GM19455 (cell line): ENCODE results near the gene BRSK2.
"Not testable (repeated sequence)": the region's sequence is repeated elsewhere in the genome, so short reads cannot be mapped to it uniquely, and the experiment has no call there.

Experiments
- ATAC-seq: cut with Tn5 transposase; IDR thresholded peaks from one replicate; pipeline ENCODE4 v1.9.1; 2021; ENCODE audit not compliant: unreplicated experiment

BRSK2 gene

GRCh38 chr11:1389932-1390568, at the start of gene BRSK2:
Gene BRSK2, plus strand, starts transcription at chr11:1389934. Its CDS starts 351 bp downstream, at chr11:1390285.
- ATAC-seq = no peak

- ATAC-seq = no peak
Measured at GRCh38 chr11:1340111-1340510, 49.6 kb upstream of the BRSK2 start.

- not testable (repeated sequence) for ATAC-seq
Measured at GRCh38 chr11:1341226-1341625, 48.5 kb upstream of the BRSK2 start.

- no peak for ATAC-seq
Measured at GRCh38 chr11:1341928-1342524, 47.7 kb upstream of the BRSK2 start.

GRCh38 chr11:1342946-1343345, 46.8 kb upstream of the BRSK2 start:
- ATAC-seq = no peak

- no peak for ATAC-seq
Measured at GRCh38 chr11:1343391-1344055, 46.2 kb upstream of the BRSK2 start.

GRCh38 chr11:1344056-1344635, 45.6 kb upstream of the BRSK2 start:
- ATAC-seq = no peak

- no peak for ATAC-seq
Measured at GRCh38 chr11:1345737-1346513, 43.8 kb upstream of the BRSK2 start.

- no peak for ATAC-seq
Measured at GRCh38 chr11:1346669-1347390, 42.9 kb upstream of the BRSK2 start.

GRCh38 chr11:1347411-1347999, 42.2 kb upstream of the BRSK2 start:
- not testable (repeated sequence) for ATAC-seq

- no peak for ATAC-seq
Measured at GRCh38 chr11:1348146-1348795, 41.5 kb upstream of the BRSK2 start.

- no peak for ATAC-seq
Measured at GRCh38 chr11:1348796-1349326, 40.9 kb upstream of the BRSK2 start.

- no peak for ATAC-seq
Measured at GRCh38 chr11:1349327-1350041, 40.2 kb upstream of the BRSK2 start.

- ATAC-seq = no peak
Measured at GRCh38 chr11:1350086-1350725, 39.5 kb upstream of the BRSK2 start.

- ATAC-seq = no peak
Measured at GRCh38 chr11:1351278-1351937, 38.3 kb upstream of the BRSK2 start.

GRCh38 chr11:1352696-1353382, 36.9 kb upstream of the BRSK2 start:
- no peak for ATAC-seq
